Tibial nerve (tissue), 4 donors: ENCODE results near the gene YWHAG.

Source experiments
- EP300 ChIP-seq, 2 donors: sonication (generic); formaldehyde crosslinking; IDR thresholded peaks; one replicate each; pipeline ENCODE4 v1.6.1; 2017; ENCODE audit warnings: antibody characterized with exemption in 2 of 2, mild to moderate bottlenecking in 1 of 2
- TF ChIP-seq, protein P1 (sequence below), 5 experiments: fragments of 200-600 bp in 3 of 5; fragments of 450-650 bp in 2 of 5; sonication (generic) in 3 of 5; IDR thresholded peaks; one replicate each; pipeline ENCODE4 v1.5.1; 2016 to 2019; ENCODE audit warnings: antibody characterized with exemption in 5 of 5, mild to moderate bottlenecking in 3 of 5, moderate library complexity in 2 of 5

- TF ChIP-seq EP300 (IDR thresholded peaks at IDR 0.05) = no peak
- TF ChIP-seq, protein P1, sequence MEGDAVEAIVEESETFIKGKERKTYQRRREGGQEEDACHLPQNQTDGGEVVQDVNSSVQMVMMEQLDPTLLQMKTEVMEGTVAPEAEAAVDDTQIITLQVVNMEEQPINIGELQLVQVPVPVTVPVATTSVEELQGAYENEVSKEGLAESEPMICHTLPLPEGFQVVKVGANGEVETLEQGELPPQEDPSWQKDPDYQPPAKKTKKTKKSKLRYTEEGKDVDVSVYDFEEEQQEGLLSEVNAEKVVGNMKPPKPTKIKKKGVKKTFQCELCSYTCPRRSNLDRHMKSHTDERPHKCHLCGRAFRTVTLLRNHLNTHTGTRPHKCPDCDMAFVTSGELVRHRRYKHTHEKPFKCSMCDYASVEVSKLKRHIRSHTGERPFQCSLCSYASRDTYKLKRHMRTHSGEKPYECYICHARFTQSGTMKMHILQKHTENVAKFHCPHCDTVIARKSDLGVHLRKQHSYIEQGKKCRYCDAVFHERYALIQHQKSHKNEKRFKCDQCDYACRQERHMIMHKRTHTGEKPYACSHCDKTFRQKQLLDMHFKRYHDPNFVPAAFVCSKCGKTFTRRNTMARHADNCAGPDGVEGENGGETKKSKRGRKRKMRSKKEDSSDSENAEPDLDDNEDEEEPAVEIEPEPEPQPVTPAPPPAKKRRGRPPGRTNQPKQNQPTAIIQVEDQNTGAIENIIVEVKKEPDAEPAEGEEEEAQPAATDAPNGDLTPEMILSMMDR (IDR thresholded peaks at IDR 0.05) = no peak
Measured at GRCh38 chr7:76407718-76408117, 48.9 kb upstream of the YWHAG start.
